ENCODE data around the gene AP1S3. TPM values are rescaled to one million over a fixed set of nuclear protein-coding genes. Genes with fewer than 3 reads are reported as not detected.

Gene AP1S3
- total and polyA plus RNA-seq, 7 donors = 0.05 to 0.69 (median 0.10) TPM; not detected in 2

DNA sequence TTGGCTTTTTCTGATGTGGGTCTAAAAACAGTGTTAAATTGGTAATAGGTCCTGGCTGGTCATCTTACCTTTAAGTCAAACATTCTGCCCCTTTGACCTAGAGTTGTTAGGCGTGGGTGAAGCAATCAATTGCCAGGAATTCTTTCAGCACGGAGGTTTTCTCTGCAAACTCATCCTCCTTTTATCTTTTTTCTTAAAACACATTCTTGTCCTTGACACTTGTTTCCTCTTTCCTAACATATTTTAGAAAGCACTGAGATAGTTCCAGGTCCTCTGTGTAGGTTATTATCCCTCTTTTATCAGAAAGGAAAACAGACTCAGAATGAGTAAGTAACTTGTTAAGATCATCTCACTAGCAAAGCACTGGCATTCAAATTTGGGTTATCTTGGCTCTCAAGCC is 18.6 kb upstream of the AP1S3 start:
- Histone ChIP-seq H3K27me3 (ENCODE audit: insufficient read depth in 3 of 3, low read length in 2 of 3) (no peaks in the 10 kb centered on the region), H3K4me3 (no peak overlapping the region), H3K4me1 (no peaks in the 10 kb centered on the region), H3K9me3 (no peaks in the 10 kb centered on the region), H3K27ac (no peak overlapping the region), H3K36me3 (ENCODE audit: insufficient read depth in 1 of 2, low read depth in 1 of 2) (no peaks in the 10 kb centered on the region)
- 60 to 74% (median 66%) methylated on average over 2 of the region's 2 CpGs for WGBS, 3 donors
- intact Hi-C loops (cut with DNase I) = no loop called here
- TF ChIP-seq, protein P1, sequence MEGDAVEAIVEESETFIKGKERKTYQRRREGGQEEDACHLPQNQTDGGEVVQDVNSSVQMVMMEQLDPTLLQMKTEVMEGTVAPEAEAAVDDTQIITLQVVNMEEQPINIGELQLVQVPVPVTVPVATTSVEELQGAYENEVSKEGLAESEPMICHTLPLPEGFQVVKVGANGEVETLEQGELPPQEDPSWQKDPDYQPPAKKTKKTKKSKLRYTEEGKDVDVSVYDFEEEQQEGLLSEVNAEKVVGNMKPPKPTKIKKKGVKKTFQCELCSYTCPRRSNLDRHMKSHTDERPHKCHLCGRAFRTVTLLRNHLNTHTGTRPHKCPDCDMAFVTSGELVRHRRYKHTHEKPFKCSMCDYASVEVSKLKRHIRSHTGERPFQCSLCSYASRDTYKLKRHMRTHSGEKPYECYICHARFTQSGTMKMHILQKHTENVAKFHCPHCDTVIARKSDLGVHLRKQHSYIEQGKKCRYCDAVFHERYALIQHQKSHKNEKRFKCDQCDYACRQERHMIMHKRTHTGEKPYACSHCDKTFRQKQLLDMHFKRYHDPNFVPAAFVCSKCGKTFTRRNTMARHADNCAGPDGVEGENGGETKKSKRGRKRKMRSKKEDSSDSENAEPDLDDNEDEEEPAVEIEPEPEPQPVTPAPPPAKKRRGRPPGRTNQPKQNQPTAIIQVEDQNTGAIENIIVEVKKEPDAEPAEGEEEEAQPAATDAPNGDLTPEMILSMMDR (IDR thresholded peaks at IDR 0.05) = no peak
- no peak for ATAC-seq
- DNase-seq = no peak

DNA sequence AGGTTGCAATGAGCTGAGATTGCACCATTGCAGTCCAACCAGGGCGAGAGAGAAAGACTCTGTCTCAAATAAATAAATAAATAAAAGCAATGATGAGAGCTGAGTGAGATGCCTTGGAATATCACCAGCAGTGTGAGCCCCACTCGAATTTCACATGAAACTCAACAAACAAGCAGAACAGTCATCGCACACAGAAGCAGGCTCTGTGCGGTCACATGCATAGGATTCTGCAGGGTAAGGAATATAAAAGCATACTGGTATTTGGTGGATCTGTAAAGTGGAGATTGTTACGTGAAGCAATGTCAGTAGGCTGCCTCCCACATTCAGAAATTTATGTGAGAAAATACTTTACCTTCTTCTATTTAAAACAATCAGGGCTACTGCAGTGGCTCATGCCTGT is 18.0 kb upstream of the AP1S3 start:
- H3K36me3 ChIP-seq (ENCODE audit: insufficient read depth in 1 of 2, low read depth in 1 of 2) = no peaks in the 10 kb centered on the region
- DNase-seq (no peak), ATAC-seq (no peak)
- no peaks in the 10 kb centered on the region for H3K27me3 ChIP-seq (ENCODE audit: insufficient read depth in 3 of 3, low read length in 2 of 3)
- H3K4me1 ChIP-seq = no peaks in the 10 kb centered on the region
- WGBS, 3 donors = 71 to 83% (median 79%) methylated on average over 5 of the region's 5 CpGs
- H3K4me3 ChIP-seq = no peak overlapping the region
- intact Hi-C loops (cut with DNase I) = no loop called here
- H3K9me3 ChIP-seq = no peaks in the 10 kb centered on the region
- TF ChIP-seq, protein P1 (IDR thresholded peaks at IDR 0.05) = no peak
- no peak overlapping the region for H3K27ac ChIP-seq

DNA sequence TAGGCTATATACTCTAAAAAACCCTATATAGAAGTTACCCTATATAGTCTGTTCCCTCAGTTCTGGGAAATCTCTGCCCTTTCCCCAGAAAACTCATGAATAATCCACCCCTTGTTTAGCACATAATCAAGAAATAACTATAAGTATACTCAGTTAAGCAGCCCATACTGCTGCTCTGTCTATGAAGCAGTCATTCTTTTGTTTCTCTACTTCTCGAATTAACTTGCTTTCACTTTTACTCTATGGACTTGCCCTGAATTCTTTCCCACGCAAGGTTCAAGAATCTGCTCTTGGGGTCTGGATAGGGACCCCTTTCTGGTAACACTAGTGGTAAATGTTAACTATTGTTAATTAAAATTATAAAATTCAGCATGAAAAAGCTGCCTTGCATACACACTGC is 17.4 kb upstream of the AP1S3 start:
- no peaks in the 10 kb centered on the region for H3K4me1 ChIP-seq
- TF ChIP-seq, protein P1 (IDR thresholded peaks at IDR 0.05) = no peak
- no peaks in the 10 kb centered on the region for H3K9me3 ChIP-seq
- H3K27me3 ChIP-seq (ENCODE audit: insufficient read depth in 3 of 3, low read length in 2 of 3) = no peaks in the 10 kb centered on the region
- WGBS, 3 donors = 85 to 95% (median 94%) methylated on average over 2 of the region's 2 CpGs
- H3K4me3 ChIP-seq = no peak overlapping the region
- no peaks in the 10 kb centered on the region for H3K36me3 ChIP-seq (ENCODE audit: insufficient read depth in 1 of 2, low read depth in 1 of 2)
- no peak overlapping the region for H3K27ac ChIP-seq
- no peak for ATAC-seq
- no peak for DNase-seq
- intact Hi-C loops (cut with DNase I) = no loop called here

DNA sequence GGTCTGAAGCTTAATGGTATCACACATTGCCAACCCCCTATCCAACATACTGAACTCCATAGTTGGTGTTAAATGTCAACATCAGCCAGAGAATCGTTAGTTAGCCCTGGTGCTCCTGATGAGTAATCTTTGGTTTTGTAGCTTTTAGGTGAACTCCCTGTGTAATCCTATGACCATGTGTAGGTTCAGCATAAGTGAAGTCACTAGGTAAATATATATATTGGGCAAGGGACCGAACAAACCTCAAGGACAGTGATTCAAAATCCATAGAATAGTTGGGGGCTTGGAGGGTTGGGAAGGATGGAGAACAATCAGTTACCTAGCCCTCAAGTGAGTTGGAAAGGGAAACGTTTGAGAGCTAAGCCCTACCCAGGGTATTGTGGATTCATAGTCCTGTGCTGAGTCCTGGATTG is 16.0 kb upstream of the AP1S3 start:
- H3K27me3 ChIP-seq (ENCODE audit: insufficient read depth in 3 of 3, low read length in 2 of 3) = no peaks in the 10 kb centered on the region
- intact Hi-C loops (cut with DNase I) = no loop called here
- H3K27ac ChIP-seq = no peak overlapping the region
- ATAC-seq (no peak), DNase-seq (no peak)
- TF ChIP-seq, protein P1 (IDR thresholded peaks at IDR 0.05) = no peak
- no peaks in the 10 kb centered on the region for H3K36me3 ChIP-seq (ENCODE audit: insufficient read depth in 1 of 2, low read depth in 1 of 2)
- no peaks in the 10 kb centered on the region for H3K9me3 ChIP-seq
- no peak overlapping the region for H3K4me3 ChIP-seq
- 74 to 85% (median 78%) methylated on average over 3 of the region's 3 CpGs for WGBS, 3 donors
- no peaks in the 10 kb centered on the region for H3K4me1 ChIP-seq

DNA sequence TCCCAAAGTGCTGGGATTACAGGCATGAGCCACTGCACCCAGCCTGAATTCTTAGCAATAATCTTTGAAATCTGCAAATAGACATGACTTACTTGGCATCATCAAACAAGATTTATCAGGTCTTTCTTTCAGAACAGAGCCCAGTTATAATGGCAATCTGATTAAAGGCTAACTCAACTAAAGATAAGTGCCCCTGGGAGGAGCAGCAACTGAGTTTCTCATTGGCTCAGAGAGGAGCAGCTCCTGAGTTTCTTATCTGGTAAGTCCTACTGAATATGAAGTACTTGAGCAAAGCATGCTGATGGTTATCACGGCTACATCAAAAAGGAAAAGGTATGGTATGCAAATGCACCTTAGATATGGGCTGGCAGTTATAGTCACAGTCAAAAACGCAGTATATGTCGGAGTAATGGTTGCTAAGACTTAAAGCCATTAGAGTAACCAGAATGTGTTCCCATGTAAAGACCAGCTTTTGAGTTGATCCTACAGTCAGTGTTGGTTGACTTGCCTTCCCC is 15.0 kb upstream of the AP1S3 start:
- H3K4me1 ChIP-seq = no peaks in the 10 kb centered on the region
- 95 to 100% (median 95%) methylated on average over 3 of the region's 3 CpGs for WGBS, 3 donors
- DNase-seq (no peak), ATAC-seq (no peak)
- TF ChIP-seq, protein P1 (IDR thresholded peaks at IDR 0.05) = no peak
- H3K27me3 ChIP-seq (ENCODE audit: insufficient read depth in 3 of 3, low read length in 2 of 3) = no peaks in the 10 kb centered on the region
- no peak overlapping the region for H3K4me3 ChIP-seq
- no peaks in the 10 kb centered on the region for H3K9me3 ChIP-seq
- no peaks in the 10 kb centered on the region for H3K36me3 ChIP-seq (ENCODE audit: insufficient read depth in 1 of 2, low read depth in 1 of 2)
- intact Hi-C loops (cut with DNase I) = no loop called here
- no peak overlapping the region for H3K27ac ChIP-seq

Measured in psoas muscle (tissue), 8 donors.